CD4-positive, alpha-beta T cell (primary cell): ENCODE data around the gene MAML2. TPM values are rescaled to one million over a fixed set of nuclear protein-coding genes. Genes with fewer than 3 reads are reported as not detected.

Source experiments
- ATAC-seq: fragments of 200-7000 bp; cut with Tn5 transposase; one replicate; pipeline ENCODE4 v1.10.0; 2022; ENCODE audit warnings: mild to moderate bottlenecking; ENCODE audit not compliant: poor library complexity
- CTCF ChIA-PET: fragments of 350-600 bp; sonication (Branson Sonifier 250); formaldehyde crosslinking; loops from one replicate; lab custom pipeline; 2021; ENCODE audit warnings: antibody characterized with exemption, inconsistent platforms; lab: Charles Lee
- POLR2A ChIA-PET: fragments of 350-600 bp; sonication (Branson Sonifier 250); formaldehyde crosslinking; loops from one replicate; lab custom pipeline; 2021; ENCODE audit warnings: antibody characterized with exemption, inconsistent platforms; lab: Charles Lee
- DNase-seq, 14 experiments: peaks; one replicate each; pipeline ENCODE4 v3.0.0-alpha.2; 2013 to 2020; ENCODE audit warnings: mixed read lengths in 2 of 14
- H3K27ac ChIP-seq, 2 donors: one replicate each; pipeline versions ENCODE4 v1.5.1 to v1.7.0; 2013; ENCODE audit warnings: low read length in 2 of 2, low read depth in 1 of 2, mild to moderate bottlenecking in 1 of 2
- H3K27me3 ChIP-seq, 2 experiments: 1 replicate in 1 of 2; 2 replicates in 1 of 2; pipeline versions ENCODE4 v1.6.1 to v1.7.0; 2013; ENCODE audit warnings: low read length in 2 of 2, control low read depth in 1 of 2, mild to moderate bottlenecking in 1 of 2, moderate library complexity in 1 of 2; ENCODE audit not compliant: insufficient read depth in 2 of 2, control insufficient read depth in 1 of 2
- H3K36me3 ChIP-seq: one replicate; pipeline ENCODE4 v1.6.1; 2013; ENCODE audit warnings: low read length, control low read depth; ENCODE audit not compliant: insufficient read depth
- H3K4me1 ChIP-seq: one replicate; pipeline ENCODE4 v1.6.1; 2013; ENCODE audit warnings: low read length, control low read depth; ENCODE audit not compliant: insufficient read depth
- H3K4me3 ChIP-seq: one replicate; pipeline ENCODE4 v1.5.1; 2013; ENCODE audit warnings: mild to moderate bottlenecking, low read length, moderate library complexity
- H3K9me3 ChIP-seq, 2 experiments: 1 replicate in 1 of 2; 2 replicates in 1 of 2; pipeline versions ENCODE4 v1.6.1 to v1.7.0; 2013; ENCODE audit warnings: low read length in 2 of 2, mild to moderate bottlenecking in 2 of 2, control low read depth in 1 of 2, moderate library complexity in 1 of 2; ENCODE audit not compliant: control insufficient read depth in 1 of 2, insufficient read depth in 1 of 2
- H3K27ac Mint-ChIP-seq: one replicate; pipeline ENCODE4 v1.8.0; 2020; ENCODE audit warnings: mixed read lengths
- H3K27me3 Mint-ChIP-seq: one replicate; pipeline ENCODE4 v1.8.0; 2021; ENCODE audit warnings: mixed read lengths
- H3K36me3 Mint-ChIP-seq: one replicate; pipeline ENCODE4 v1.8.0; 2021; ENCODE audit warnings: low read depth, mixed read lengths
- H3K4me1 Mint-ChIP-seq: one replicate; pipeline ENCODE4 v1.8.0; 2021; ENCODE audit warnings: low read depth, mixed read lengths
- H3K4me3 Mint-ChIP-seq: one replicate; pipeline ENCODE4 v1.8.0; 2020; ENCODE audit warnings: mild to moderate bottlenecking, mixed read lengths
- H3K9me3 Mint-ChIP-seq: one replicate; pipeline ENCODE4 v1.8.0; 2020; ENCODE audit warnings: mixed read lengths
- CTCF ChIP-seq: fragments of 200-600 bp; IDR thresholded peaks from one replicate; pipeline ENCODE4 v1.8.0; 2022; ENCODE audit warnings: antibody characterized with exemption, mild to moderate bottlenecking
- intact Hi-C, 2 experiments: fragments of 100-400 bp; cut with DNase I in 1 of 2; cut with micrococcal nuclease in 1 of 2; formaldehyde crosslinking; loops; one replicate each; pipeline versions ENCODE4 v1.15.1 to v1.9.0; 2023 to 2025; cut with DNase I, micrococcal nuclease
- total RNA-seq, 174 experiments: library from RNA in 2 of 174; stranded (reverse) in 2 of 174; gene quantifications; one replicate each; pipeline ENCODE4 v1.2.3 and lab custom pipeline; 2021 to 2026

MAML2 gene
- total RNA-seq, 2 experiments from 2014 or later = 58.8 to 59.8 TPM

GRCh38 chr11:96052921-96053651 is 289.9 kb downstream of the MAML2 start:
- Mint-ChIP-seq H3K9me3 (no peaks in the 10 kb centered on the region), H3K36me3 (peaks cover 68% of the 10 kb centered on the region), H3K27me3 (no peaks in the 10 kb centered on the region), H3K4me1 (peaks cover 83% of the 10 kb centered on the region), H3K27ac (peak overlapping the region; percentile 9), H3K4me3 (no peak overlapping the region)
- ATAC-seq = no peak
- Histone ChIP-seq H3K9me3 (no peaks in the 10 kb centered on the region), H3K4me1 (peaks cover 2% of the 10 kb centered on the region), H3K36me3 (no peaks in the 10 kb centered on the region), H3K4me3 (no peak overlapping the region), H3K27ac (no peak overlapping the region), H3K27me3 (no peaks in the 10 kb centered on the region)
- ChIA-PET CTCF (interaction anchor here (1.1 to 5.5 kb wide), 2 partner anchors 15 to 290 kb away, joined by 3 to 17 read pairs; partner anchors contain the start of gene MAML2), POLR2A (interaction anchor here (0.6 kb wide), 2 partner anchors 48 to 340 kb away, joined by 3 read pairs; no protein-coding TSS in a partner anchor)
- DNase-seq = no peak
- TF ChIP-seq CTCF = no peak
- intact Hi-C loops = no loop called here

GRCh38 chr11:96051820-96052219 is 291.2 kb downstream of the MAML2 start:
- CTCF ChIA-PET = interaction anchor here (1.0 to 5.5 kb wide), 3 partner anchors 17 to 291 kb away, joined by 3 to 17 read pairs (median 3); partner anchors contain the start of gene MAML2
- no peak for TF ChIP-seq CTCF
- H3K36me3 Mint-ChIP-seq = peaks cover 58% of the 10 kb centered on the region
- no peaks in the 10 kb centered on the region for H3K9me3 ChIP-seq
- no peak overlapping the region for H3K27ac ChIP-seq
- H3K4me3 ChIP-seq = no peak overlapping the region
- no peak overlapping the region for H3K27ac Mint-ChIP-seq
- intact Hi-C loops = no loop called here
- H3K27me3 ChIP-seq = no peaks in the 10 kb centered on the region
- POLR2A ChIA-PET = no interaction called here
- peaks cover 76% of the 10 kb centered on the region for H3K4me1 Mint-ChIP-seq
- no peak for DNase-seq
- H3K36me3 ChIP-seq = no peaks in the 10 kb centered on the region
- H3K4me1 ChIP-seq = peaks cover 2% of the 10 kb centered on the region
- no peaks in the 10 kb centered on the region for H3K27me3 Mint-ChIP-seq
- no peak for ATAC-seq
- H3K4me3 Mint-ChIP-seq = no peak overlapping the region
- no peaks in the 10 kb centered on the region for H3K9me3 Mint-ChIP-seq

GRCh38 chr11:96050435-96051182 is 292.4 kb downstream of the MAML2 start:
- Histone ChIP-seq H3K9me3 (no peaks in the 10 kb centered on the region), H3K27me3 (no peaks in the 10 kb centered on the region), H3K27ac (no peak overlapping the region), H3K4me3 (no peak overlapping the region), H3K4me1 (no peaks in the 10 kb centered on the region), H3K36me3 (no peaks in the 10 kb centered on the region)
- H3K4me3 Mint-ChIP-seq = no peak overlapping the region
- TF ChIP-seq CTCF = no peak
- intact Hi-C loops = no loop called here
- DNase-seq = no peak
- CTCF ChIA-PET = interaction anchor here (5.5 kb wide), 1 partner anchor 292 kb away, joined by 17 read pairs; the partner anchor contains the start of gene MAML2
- H3K4me1 Mint-ChIP-seq = peaks cover 76% of the 10 kb centered on the region
- no peak overlapping the region for H3K27ac Mint-ChIP-seq
- ATAC-seq = no peak
- no peaks in the 10 kb centered on the region for H3K27me3 Mint-ChIP-seq
- POLR2A ChIA-PET = interaction anchor here (0.8 to 1.9 kb wide), 2 partner anchors 186 to 293 kb away, joined by 3 to 6 read pairs; partner anchors contain the start of gene MAML2
- H3K36me3 Mint-ChIP-seq = peaks cover 69% of the 10 kb centered on the region
- no peaks in the 10 kb centered on the region for H3K9me3 Mint-ChIP-seq
